ENCODE measurements around the gene TAF4.
"Not testable (repeated sequence)": the region's sequence is repeated elsewhere in the genome, so short reads cannot be mapped to it uniquely, and the experiment has no call there.

Gene TAF4

GRCh38 chr20:62058941-62059340, 6.7 kb downstream of the TAF4 start:
- DNase-seq (ENCODE audit: low read depth in 3 of 3), result no peak

GRCh38 chr20:62056975-62057374, 8.7 kb downstream of the TAF4 start:
- DNase-seq (ENCODE audit: low read depth in 3 of 3), result no peak

GRCh38 chr20:62056377-62056776, 9.3 kb downstream of the TAF4 start:
- DNase-seq (ENCODE audit: low read depth in 3 of 3), result no peak

- DNase-seq (ENCODE audit: low read depth in 3 of 3), result not testable (repeated sequence)
Observed at GRCh38 chr20:62055862-62056115, 9.9 kb downstream of the TAF4 start.

DNA sequence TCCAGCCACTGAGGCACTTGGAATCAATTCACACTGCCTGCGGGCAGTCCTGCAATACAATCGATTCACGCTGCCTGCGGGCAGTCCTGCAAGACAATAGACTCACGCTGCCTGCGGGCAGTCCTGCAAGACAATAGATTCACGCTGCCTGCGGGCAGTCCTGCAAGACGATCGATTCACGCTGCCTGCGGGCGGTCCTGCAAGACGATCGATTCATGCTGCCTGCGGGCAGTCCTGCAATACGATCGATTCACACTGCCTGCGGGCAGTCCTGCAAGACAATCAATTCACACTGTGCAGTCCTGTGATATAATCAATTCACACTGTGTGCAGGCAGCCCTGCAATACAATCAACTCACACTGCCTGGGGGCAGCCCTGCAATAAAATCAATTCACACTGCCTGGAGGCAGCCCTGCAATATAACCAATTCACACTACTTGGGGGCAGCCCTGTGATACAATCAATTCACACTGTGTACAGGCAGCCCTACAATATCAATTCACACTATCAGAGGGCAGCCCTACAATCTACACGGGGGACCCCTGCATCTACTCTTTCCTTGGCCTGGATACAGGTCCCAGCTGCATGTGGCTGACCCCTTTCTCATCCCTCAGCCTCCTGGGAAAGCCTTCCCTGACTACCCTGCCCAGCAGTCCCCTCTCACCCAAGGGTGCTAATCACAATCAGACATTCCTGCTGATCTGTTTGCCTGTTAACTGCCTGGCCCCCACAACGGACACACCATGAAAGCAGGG, 10.4 kb downstream of the TAF4 start:
- DNase-seq (ENCODE audit: low read depth in 3 of 3), result no peak

- DNase-seq (ENCODE audit: low read depth in 3 of 3), result no peak
Observed at GRCh38 chr20:62054451-62054953, 11.2 kb downstream of the TAF4 start.

- DNase-seq (ENCODE audit: low read depth in 3 of 3), result no peak
Observed at GRCh38 chr20:62053465-62054196, 12.1 kb downstream of the TAF4 start.

DNA sequence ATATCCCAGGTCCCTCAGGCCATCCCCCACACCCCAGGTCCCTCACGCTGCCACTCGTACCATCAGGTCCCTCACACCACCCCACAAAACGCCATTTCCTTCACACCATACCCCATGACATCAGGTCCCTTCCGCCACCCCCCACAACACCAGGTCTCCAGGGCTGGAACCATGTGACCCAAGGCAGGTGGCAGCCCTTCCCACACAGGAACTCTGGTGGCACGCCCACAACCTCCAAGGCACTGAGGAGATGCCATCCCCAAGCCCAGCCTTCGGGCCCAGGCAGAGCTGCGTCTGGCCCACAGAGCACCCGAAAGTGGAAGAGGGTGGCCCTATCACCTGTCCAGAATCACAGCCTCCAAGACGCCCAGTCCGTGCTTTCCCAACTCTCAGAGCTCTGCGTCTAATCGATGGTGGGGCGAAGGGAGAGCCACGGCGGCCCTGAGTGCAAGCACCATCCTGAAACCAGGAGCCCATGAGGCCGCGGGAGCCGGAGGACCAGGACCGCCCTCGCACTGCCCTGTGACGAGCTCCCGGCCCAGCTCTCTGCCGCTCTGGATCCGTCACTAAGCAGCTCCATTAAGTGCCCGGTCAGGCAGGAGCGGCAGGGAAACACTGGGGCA, 12.7 kb downstream of the TAF4 start:
- DNase-seq (ENCODE audit: low read depth in 3 of 3), result no peak

DNA sequence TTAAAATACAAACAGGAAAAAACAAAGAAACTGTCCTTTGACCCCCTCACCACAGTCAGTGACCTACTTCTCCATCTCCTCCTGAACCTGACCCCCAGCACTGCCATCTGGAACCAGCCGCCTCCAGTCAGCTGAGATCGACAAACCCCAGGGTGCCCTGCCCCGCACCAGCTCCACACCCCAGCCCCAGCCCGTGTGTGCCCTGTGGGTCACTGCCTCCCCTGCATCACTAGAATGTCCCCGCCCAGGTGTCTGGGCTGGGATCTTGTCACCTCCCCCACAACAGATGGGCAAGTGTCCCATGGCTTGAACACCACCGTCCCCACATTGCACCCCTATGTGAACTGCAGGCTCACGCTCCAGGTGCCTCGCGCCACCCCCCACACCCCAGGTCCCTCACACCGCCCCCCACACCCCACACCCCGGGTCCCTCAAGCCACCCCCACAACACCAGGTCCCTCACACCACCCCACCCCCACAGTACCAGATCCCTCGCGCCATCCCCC, 13.3 kb downstream of the TAF4 start:
- no peak for DNase-seq (ENCODE audit: low read depth in 3 of 3)

- DNase-seq (ENCODE audit: low read depth in 3 of 3), result no peak
Observed at GRCh38 chr20:62051546-62052255, 14.0 kb downstream of the TAF4 start.

DNA sequence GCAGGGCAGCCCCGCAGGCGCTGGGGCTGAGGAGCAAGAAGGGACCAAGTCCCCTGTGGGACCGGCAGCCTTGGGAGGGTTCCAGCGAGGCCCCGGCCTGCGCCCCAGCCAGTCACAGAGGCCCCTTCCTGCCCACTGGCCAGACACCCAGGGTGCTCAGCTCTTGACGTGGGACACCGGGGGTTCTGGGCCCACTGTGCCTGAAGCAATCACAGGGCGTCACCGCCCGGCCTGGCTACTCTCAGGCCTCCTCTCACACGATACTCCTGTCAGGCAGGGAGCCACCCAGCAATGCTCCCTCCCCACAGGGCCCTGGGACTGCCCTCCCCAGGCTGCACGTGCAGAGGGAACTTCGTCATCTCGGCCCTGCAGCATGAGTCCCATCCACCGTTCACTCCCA, 14.5 kb downstream of the TAF4 start:
- no peak for DNase-seq (ENCODE audit: low read depth in 3 of 3)

DNA sequence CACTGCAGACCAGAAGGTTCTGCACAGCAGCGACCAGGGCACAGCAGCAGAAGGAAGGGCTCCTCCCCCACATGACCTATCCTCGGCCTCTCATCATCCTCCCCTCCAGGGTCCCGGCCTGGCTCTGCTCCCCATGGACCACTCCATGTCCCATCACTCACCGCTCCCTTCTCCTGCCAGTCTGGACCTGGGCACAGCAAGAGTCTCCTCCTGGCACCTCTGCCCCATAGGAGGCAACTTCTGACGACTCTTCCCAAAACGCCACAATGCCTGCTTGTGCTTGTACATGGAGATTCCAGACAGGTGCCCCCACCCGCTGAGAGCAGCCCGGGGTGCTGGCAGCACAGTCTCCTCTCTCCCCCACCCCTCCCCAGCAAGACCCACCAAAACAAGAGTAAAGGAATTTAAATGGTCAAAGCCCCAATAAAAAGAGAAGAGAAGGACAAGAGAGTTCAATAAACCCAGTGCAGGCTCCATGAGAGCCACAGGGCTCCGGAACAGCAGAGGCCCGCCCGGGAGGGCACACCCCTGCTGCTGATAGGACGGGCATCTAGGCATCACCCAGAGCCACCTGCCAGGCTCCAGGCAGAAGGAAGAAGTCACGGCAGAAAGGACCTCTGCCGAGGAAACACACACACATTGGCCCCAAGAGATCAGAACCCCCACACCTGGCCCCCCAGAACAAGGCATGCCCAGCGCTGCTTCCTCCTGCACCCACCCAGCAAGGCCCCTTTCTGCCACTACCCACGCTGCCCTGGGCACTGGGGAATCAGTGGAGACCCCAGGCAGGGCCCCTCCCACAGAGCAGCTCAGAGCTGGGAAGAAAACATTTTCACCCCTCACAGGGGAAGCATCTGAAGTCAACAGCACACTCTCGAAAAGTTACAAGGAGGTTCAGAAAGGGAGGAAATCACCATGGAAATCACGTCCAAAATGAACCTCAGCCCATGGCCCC, 15.2 kb downstream of the TAF4 start:
- no peak for DNase-seq (ENCODE audit: low read depth in 3 of 3)

DNA sequence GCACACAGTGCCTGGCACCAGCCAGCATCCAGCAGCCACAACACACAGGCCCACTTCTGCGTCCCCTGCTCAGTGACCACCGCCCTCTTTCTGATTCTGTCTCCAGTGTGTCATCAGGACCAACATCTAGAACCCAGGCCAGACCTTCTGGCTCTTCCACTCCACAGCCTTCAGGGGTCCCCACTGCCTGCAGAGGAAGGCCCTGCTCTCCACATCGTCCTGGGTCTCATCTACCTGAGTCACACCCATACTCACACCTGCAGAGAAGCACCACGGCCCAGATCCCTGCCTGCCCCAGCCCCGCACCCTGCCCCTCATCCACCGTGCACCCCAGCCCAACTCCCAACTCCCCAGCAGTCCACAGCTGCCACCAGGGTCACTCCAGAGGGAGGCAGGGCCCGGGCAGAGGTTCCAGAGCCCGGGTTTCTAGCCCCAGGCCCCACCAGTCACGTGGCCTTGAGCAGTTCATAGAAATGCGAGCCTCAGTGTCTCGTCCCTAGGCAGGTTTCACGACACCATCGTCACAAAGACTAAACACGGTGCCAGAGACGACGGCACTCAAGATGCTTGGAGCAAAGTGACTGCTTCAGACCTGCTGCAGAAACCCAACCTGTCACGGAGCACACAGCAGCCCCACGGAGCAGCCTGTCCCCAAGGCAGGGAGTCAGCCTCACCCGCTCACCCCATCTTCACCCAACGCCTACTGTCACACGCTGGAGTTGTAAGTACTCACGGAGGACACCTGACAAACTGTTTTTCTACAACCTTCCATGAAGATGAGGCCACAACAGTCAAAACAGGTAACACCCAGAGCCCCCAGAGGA, 16.1 kb downstream of the TAF4 start:
- DNase-seq (ENCODE audit: low read depth in 3 of 3), result no peak

DNA sequence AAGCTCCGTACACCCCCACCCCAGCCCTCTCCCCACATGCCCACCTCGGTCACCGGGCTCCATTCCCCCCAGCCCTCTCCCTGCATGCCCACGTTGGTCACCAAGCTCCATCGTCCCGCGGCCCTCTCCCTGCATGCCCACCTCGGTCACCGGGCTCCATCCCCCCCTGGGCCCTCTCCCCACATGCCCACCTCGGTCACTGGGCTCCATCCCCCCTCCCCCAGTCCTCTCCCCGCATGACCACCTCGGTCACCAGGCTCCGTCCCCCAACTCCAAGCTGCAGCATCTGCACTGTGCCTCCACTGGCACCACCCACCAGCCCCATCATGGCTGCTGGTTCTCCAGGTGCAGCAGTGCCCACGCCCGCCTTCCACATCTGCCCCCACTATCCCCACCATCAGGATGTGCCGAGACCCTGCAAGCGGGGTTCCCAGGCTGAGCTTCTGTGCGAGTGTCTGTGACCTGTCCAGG, 16.8 kb downstream of the TAF4 start:
- DNase-seq (ENCODE audit: low read depth in 3 of 3), result no peak

DNA sequence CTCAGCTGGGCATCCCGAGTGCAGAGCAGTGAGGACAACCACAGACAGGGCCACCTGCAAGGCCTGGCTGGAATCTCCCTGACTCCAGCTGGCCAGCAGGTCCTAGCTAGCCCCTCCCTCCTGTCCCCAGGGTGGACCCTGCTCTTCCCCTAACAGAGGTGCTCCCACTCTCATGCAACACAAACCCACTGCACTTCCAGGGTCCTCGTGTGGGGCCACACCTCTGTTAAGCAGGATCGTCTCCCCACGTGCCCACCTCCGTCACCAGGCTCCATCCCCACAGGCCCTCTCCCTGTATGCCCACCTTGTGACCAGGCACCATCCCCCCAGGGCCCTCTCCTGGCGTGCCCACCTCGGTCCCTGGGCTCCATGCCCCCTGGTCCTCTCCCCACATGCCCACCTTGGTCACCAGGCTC, 17.3 kb downstream of the TAF4 start:
- no peak for DNase-seq (ENCODE audit: low read depth in 3 of 3)

DNA sequence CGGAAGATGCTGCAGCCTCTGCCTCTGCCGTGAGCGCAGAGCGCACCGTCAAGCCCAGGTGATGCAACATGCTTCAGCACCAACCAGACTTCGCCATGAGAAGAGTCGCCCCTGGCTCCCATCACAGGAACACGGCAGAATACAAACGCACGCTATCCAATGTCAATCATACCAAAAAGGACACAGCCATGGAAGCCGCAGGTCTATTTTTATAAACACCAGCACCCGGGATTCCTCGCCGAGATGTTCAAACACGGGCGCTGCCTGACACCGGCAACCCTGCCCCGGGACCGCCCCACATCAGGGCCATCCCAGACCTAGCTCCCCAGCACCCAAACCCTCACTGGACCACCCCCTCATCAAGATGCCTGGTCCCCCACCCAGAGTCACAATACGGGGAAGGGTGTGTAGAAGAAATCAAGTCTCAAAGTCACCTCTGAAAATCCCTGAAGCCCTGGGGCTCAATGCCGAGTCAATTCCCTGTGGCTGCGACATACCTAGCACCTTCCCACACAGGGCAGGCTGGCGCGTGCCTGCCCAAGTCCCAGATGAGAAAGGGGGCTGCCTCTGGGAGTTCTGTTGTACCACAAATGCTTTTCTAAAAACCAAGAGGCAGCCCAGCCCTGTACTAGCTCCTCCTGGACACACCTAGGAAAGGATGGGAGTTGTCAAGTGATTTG, 17.9 kb downstream of the TAF4 start:
- no peak for DNase-seq (ENCODE audit: low read depth in 3 of 3)

- no peak for DNase-seq (ENCODE audit: low read depth in 3 of 3)
Observed at GRCh38 chr20:62046431-62046830, 19.2 kb downstream of the TAF4 start.

DNA sequence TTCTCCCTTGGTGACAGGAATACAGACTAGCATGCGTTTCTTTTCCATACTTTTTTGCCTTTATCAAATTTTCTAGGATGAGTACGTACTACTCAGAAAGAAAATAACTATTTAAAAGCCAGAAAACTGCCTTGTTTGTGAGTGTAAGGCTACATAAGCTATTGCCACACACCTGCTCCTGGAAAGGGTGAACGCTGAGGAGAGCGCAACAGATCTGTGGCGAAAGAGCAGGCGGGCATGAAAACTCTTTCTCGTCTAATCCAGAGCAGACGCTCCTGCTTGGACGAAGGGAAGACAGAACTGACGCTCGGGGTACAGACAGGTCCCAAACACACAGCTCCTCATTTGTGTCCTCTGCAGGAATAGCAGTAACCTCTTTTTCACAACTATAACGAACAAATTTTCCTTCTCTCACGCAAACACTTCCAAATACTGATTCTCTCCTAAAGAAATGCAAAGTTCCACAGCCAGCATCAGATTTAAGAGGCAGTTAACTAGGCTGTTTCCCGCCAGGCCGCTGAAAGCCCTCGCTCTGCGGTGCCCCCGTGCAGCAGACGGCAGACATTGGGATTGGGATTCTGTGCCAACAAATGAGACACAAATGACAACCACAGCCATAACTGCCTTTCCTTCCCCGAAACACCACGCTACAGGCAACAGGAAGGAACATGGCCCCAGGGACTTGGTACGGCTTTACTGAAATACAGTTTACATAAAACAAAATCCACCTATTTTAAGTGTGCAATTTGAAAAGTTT, 20.0 kb downstream of the TAF4 start:
- no peak for DNase-seq (ENCODE audit: low read depth in 3 of 3)

DNA sequence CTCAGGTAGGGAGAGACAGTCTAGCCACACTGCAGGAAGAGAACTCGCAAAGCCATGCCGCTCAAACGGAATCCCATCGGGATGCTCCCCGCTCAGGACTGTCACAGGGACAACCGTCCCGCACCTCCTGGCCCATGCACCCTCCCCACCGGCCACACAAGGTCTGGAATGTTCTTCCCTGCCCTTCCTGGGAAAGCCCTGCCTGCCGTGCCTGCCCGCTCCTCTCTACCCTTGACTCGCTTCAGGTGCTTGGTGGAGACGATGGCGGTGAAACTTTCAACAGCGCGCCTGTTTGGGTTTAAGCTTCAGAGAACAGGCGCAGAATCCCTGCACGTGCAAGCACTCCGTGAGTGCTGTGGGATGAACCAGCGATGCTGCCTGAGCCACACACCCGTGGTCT, 20.6 kb downstream of the TAF4 start:
- no peak for DNase-seq (ENCODE audit: low read depth in 3 of 3)
